Measurements from ENCODE around the gene LMX1A.

LMX1A gene

GRCh38 chr1:165257969-165258459 is 98.5 kb downstream of the LMX1A start:
- DNase-seq: peak; percentile 66

DNA sequence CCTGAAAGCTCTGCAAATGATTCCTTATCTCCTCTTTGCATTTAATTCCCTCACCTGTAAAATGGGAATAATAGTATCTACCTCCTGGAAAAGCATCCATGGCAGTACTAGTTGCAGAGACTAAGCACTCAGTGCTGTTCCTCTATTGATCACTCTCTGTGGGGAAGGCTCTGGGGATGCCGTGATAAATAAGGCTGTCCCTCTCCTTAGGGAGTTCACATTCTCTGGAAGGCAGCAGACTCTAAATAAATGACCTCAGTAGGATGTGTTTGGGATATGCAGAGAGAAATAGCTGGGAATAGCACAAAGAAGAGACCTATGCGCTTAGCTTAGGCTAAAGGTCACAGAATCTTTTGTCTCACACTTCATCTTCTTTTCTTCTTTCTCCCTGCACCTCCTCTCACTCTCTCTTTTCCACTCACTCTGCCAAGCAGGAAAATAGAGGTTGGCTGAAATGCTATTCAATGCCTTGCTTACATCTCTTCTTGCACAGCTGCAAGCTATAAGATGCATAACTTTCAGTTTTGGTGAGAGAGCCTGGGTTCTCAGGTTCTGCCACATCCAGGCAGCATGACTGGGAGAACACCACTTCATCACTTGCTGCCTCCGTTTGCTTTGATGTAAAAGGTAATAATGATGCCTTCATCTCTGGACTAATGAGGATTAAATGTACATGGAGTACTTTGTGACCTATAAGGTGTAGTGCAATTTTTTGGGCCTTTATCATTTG is 101.5 kb downstream of the LMX1A start:
- no peak for DNase-seq

GRCh38 chr1:165254376-165254775 is 102.1 kb downstream of the LMX1A start:
- DNase-seq: no peak

GRCh38 chr1:165253818-165254254 is 102.7 kb downstream of the LMX1A start:
- DNase-seq: no peak

GRCh38 chr1:165248969-165249571 is 107.4 kb downstream of the LMX1A start:
- no peak for DNase-seq

DNA sequence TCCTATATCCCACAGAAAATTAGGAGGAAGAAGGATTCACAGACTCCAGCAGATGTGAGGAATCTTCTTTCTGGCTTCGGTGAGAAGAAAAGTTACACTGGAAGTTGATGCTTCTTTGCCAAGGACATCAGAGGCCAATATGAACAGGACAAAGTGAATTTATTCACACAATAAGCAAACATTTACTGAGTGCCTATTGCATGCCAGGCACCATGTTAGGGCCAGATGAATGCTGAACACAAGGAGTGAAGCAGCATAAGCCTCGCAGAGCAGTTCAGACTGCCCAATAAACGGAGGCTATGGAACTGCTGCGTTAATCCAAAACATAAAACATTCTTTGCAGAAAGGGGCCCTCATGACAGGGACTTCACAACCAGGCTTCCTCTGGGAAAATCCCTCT is 114.6 kb downstream of the LMX1A start:
- DNase-seq: no peak

GRCh38 chr1:165241321-165241720 is 115.2 kb downstream of the LMX1A start:
- DNase-seq: no peak

- DNase-seq: no peak
Measured at GRCh38 chr1:165240492-165240891, 116.0 kb downstream of the LMX1A start.

- DNase-seq: no peak
Measured at GRCh38 chr1:165239873-165240272, 116.6 kb downstream of the LMX1A start.

DNA sequence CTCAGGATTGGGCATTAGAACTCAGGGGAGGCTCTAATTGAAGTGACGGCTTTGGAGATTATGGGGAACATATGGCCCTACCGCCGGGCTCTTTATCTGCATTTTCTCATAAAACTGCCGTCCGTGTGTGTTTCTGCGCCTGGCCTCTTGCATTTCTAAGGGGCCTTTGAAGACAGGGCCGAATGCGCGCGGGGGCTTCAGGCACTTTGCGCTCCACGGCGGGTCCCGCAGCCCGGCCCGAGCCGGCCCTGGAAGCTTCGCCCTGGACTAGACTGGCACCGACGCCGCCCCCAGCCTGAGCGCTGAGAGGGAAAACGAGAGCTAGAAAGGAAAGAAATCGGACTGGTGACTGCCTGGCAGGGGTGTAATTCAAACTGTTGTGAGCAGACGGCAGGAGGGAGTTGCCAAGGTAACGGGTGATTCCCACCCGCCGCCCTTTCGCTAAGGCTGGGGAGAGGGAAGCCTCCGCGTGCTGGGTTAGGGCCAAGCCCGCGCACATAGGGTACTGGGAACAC is 120.7 kb downstream of the LMX1A start:
- DNase-seq: peak; percentile 86

DNA sequence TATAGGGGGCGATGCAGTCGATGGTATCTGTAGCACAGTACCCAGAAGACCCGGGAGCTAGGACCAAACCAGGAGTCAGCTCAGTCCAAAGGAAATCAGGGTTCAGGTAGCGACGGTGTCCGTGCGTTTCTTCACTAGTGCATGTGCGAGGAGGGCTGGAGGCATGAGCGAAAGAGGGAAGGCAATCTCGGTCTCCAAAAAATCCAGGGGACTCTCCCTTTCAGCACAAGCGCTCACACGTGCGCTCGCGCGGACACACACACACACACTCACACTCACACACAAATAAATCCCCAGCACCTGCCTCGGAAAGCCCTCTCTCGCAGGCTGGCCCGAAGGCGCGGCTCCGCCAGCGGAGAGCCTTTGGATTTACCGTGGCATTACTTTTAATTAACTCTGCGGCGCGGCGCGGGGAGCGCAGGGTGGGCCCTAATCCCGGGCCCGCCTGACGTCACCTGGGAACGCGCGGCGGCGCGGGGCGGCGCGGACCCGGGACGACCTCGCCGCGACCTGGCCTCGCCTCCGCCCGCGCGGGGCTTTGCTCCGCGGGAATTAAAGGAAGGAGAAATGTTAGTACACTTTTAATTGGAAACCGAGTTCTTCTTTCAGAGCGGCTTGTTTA is 121.2 kb downstream of the LMX1A start:
- DNase-seq: no peak

GRCh38 chr1:165234149-165234548 is 122.4 kb downstream of the LMX1A start:
- no peak for DNase-seq

DNA sequence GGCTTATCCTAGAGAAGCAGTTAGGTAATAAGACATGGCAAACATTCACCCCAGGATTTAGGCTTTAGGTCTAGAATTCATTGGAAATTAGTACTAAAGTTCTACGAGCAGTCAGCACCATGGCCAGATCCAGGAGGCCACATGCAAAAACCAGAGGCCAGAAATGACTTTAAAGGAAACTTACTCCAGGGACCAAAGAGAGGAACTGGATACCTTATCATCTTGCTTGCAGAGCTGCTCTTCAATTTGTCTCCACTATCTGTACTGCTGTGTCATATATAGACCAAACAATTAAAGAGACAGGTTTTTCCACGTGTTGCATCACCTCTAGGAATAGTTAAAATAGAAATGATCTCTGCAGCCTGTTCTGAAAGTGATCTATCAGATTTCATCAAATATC is 127.8 kb downstream of the LMX1A start:
- DNase-seq: no peak

DNA sequence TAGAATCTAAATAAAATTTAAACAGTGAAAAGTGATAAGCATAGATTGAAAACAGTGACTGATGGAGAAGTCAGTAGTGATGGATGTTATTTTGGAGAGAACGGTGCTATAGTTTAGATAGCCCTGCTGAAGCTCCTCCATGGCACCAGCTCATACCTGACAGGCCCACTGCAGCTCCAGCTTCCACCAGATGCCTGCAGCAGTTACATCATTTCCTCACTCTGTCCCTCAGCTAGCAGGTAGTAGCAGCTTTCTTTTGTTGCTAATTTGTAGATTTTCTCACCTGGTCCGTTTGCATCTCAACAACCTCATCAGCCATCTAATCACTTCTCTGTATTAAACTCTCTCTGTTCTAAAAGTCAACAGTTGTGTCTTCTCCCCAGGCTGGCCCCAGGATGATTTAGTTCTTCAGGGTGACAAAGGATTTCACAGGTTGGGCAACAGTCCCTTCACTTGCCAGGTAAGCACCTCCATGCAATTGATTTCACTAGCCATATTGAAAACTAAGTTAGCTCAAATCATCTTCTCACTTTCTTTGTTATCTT is 128.3 kb downstream of the LMX1A start:
- DNase-seq: no peak

DNA sequence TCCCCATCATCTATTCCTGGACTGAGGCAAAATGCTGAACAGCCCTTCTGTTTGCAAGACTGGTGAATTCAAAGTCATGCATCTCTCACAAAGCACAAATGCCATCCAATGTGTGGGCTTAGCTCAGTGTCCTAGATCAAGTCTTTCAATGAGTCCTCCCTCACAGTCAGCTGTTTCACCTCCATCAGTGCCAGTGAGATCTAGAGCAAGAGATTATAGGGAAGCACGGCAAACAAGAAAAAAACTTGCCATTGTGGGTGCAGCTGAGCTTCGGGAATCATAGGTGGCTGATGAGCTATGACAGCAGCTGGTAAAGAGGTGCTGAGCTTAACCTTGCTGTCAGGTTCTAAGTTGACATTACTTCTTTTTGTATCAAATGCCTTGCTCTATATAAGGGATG is 130.2 kb downstream of the LMX1A start:
- DNase-seq: no peak

- DNase-seq: no peak
Measured at GRCh38 chr1:165225650-165226049, 130.9 kb downstream of the LMX1A start.

- no peak for DNase-seq
Measured at GRCh38 chr1:165225062-165225461, 131.5 kb downstream of the LMX1A start.

- no peak for DNase-seq
Measured at GRCh38 chr1:165224504-165224903, 132.0 kb downstream of the LMX1A start.

GRCh38 chr1:165222580-165222979 is 133.9 kb downstream of the LMX1A start:
- no peak for DNase-seq

DNA sequence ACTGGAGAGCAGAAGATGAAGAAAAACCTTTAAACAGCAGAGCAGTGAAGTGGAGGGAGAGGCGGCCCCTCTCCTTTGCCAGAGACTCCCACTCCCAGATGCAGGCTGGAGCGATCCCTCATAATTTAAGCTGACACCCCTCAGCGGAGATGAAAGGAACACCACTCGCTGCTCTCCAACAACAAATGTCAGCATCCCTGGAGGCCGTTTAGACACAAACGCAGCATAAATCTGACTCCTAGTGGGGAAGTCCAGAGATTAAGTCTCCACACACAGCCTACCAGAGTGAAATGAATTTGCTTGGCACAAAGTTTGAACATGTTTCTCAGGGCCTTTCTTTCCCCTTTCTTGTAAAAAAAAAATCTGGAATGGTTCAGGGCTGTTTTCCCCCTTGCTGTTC is 137.8 kb downstream of the LMX1A start:
- no peak for DNase-seq

- no peak for DNase-seq
Measured at GRCh38 chr1:165217958-165218357, 138.6 kb downstream of the LMX1A start.

DNA sequence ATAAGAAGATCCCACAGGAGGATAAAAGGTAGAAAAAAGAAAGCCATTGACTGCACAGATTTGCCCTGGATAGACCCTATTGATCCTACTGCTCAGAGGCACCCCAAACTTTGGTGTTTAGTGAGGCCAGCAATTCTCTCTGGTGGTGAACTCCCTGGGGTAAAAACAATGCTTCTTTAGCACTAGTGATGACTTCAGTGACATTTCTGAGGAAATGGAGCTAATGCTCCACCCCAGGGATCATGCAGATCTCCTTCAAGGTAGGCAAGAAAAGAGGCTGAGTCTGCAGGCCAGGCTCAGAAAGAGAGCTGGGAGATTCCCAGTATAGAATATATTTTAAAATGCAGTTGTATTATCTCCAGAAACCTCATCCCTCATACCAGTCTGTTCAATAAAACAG is 140.3 kb downstream of the LMX1A start:
- no peak for DNase-seq

GRCh38 chr1:165215676-165216075 is 140.8 kb downstream of the LMX1A start:
- DNase-seq: no peak

- no peak for DNase-seq
Measured at GRCh38 chr1:165212229-165212628, 144.3 kb downstream of the LMX1A start.
